GM18873 (cell line): Measurements from ENCODE around the gene HCAR3.
"Not testable (repeated sequence)": the region's sequence is repeated elsewhere in the genome, so short reads cannot be mapped to it uniquely, and the experiment has no call there.

Experiments
- ATAC-seq: cut with Tn5 transposase; IDR thresholded peaks from one replicate; pipeline ENCODE4 v1.9.1; 2021; ENCODE audit warnings: mild to moderate bottlenecking, moderate library complexity, moderate number of reproducible peaks; ENCODE audit not compliant: unreplicated experiment, low FRiP score

The HCAR3 gene

GRCh38 chr12:122716658-122717057 is at the start of gene HCAR3:
Gene HCAR3, minus strand, starts transcription at chr12:122716811. Its CDS starts 74 bp downstream, at chr12:122716737.
- ATAC-seq = not testable (repeated sequence)

GRCh38 chr12:122757568-122757967 is 41.0 kb upstream of the HCAR3 start:
- ATAC-seq = no peak

GRCh38 chr12:122754790-122755189 is 38.2 kb upstream of the HCAR3 start:
- no peak for ATAC-seq

GRCh38 chr12:122753319-122753650 is 36.7 kb upstream of the HCAR3 start:
- ATAC-seq = no peak

- ATAC-seq = peak; percentile 92
Measured at GRCh38 chr12:122752464-122753318, 36.1 kb upstream of the HCAR3 start, which contains the start of gene DENR. Gene DENR, plus strand, starts transcription at chr12:122752824. Its CDS starts 878 bp downstream, at chr12:122753702.

GRCh38 chr12:122750781-122751515 is 34.3 kb upstream of the HCAR3 start:
- ATAC-seq = not testable (repeated sequence)

GRCh38 chr12:122749569-122750332 is 33.1 kb upstream of the HCAR3 start:
- no peak for ATAC-seq

- no peak for ATAC-seq
Measured at GRCh38 chr12:122747224-122748135, 30.9 kb upstream of the HCAR3 start.

- no peak for ATAC-seq
Measured at GRCh38 chr12:122743895-122744525, 27.4 kb upstream of the HCAR3 start.

GRCh38 chr12:122740351-122740750 is 23.7 kb upstream of the HCAR3 start:
- ATAC-seq = no peak

- ATAC-seq = no peak
Measured at GRCh38 chr12:122738571-122738970, 22.0 kb upstream of the HCAR3 start.

GRCh38 chr12:122732611-122733010 is 16.0 kb upstream of the HCAR3 start:
- no peak for ATAC-seq

- ATAC-seq = no peak
Measured at GRCh38 chr12:122732170-122732569, 15.6 kb upstream of the HCAR3 start.

GRCh38 chr12:122730215-122731014 is 13.8 kb upstream of the HCAR3 start, which contains the start of gene HCAR1:
Gene HCAR1, minus strand, starts transcription at chr12:122730844. Its CDS starts 505 bp downstream, at chr12:122730339.
- ATAC-seq = no peak

GRCh38 chr12:122729583-122730214 is 13.1 kb upstream of the HCAR3 start:
- ATAC-seq = no peak

GRCh38 chr12:122726080-122726558 is 9.5 kb upstream of the HCAR3 start:
- no peak for ATAC-seq

GRCh38 chr12:122725452-122726079 is 9.0 kb upstream of the HCAR3 start:
- ATAC-seq = no peak
